Daoy (cell line): ENCODE data around the gene S100A2. TPM values are rescaled to one million over a fixed set of nuclear protein-coding genes. Genes with fewer than 3 reads are reported as not detected.

Experiments used
- DNase-seq: peaks from one replicate; pipeline ENCODE4 v3.0.0-alpha.2; 2015; ENCODE audit warnings: low read depth
- total RNA-seq: library from RNA; depleted of rRNA; stranded (reverse); fragments of >200 nt; shearing (Covaris generic); gene quantifications from 2 replicates; pipeline ENCODE4 v1.2.3, GENCODE V29; 2014

Gene S100A2
- total RNA-seq, 1 experiment from 2014 or later: 86.8 TPM

DNA sequence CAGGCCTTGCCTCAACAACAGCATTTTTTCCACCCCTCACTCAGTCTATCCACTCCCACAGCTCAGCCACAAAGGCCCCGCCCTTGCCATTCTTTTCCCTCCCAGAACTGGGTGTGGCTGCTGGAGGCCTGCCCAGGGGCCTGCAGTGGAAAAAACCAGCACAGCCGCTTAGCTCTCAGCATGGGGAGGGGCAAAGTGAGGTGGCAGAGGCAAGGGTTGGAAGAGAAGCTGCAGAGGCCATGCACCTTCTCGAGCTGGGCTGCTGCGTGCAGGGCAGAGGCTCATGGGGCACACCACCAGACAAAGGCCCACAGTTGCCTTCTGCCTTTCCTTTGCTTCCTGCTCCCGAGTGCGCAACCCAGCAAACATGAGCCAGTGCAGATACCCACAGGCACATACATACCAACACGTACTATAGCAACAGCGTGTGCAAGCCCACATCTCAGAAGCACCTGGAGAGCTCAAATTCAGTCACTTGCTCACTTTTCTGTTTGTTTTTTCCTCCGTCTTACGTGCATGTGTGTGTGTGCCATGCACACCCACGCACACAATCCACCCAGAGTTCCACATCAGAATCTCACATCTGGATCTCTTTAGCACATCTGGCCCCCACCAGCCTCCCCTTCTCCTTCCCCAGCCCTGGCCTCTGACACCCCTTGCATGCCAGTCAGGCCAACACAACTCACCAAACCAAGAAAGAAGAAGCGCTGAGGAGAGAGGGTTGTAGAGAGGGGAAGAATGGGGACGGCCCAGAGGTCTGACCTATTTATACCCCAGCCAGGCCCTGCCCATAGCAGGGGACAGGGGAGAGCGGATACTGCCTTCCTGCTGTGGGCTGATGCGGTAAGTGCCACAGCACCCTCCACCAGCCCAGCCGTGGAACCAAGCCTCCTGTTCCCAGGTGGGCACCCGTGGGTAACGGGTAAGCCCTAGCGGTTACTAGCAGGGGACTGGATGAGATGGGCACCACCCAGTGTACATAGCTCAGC, 20.3 kb downstream of the S100A2 start, which contains the start of gene S100A4:
S100A4 (minus strand) TSS at position 740 of the 989 bp plus-strand sequence. CDS start 1,012 bp downstream, outside the sequence.
- DNase-seq: peak; percentile 94

DNA sequence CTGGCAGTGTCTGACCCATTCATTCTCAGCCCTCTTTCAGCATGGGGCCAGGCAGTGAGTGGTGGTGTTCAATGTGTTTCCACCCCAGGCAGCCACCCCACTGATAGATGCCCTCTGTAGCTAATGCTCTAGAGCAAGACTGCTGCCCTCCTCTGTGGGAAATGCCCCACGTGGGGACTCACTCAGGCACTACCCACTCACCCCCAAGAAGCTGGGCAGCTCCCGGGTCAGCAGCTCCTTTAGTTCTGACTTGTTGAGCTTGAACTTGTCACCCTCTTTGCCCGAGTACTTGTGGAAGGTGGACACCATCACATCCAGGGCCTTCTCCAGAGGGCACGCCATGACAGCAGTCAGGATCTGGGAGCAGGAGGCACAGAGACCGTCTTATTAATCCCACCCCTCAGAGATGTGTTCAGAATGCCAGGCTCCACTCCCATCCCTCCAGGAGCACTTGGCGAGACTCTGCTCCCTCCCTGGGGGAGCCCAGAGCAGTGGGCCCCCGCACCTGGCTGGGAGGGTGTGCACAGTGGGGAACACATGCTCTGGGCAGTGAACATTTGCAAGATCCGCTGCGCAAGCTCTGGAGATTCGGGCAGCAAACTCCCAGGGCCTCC, 21.1 kb downstream of the S100A2 start:
- no peak for DNase-seq

DNA sequence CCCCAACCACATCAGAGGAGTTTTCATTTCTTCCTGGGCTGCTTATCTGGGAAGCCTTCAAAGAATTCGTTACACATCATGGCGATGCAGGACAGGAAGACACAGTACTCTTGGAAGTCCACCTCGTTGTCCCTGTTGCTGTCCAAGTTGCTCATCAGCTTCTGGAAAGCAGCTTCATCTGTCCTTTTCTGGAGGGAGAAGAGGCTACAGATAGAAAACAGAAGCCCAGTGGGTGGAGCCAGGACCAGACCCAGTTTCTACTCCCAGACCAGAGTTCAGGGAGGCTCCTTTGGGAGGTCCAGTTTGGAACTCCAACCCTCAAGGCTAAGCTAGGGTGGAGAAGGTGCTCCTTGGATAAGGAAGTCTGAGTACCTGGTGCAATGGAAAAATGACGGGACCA, 21.9 kb downstream of the S100A2 start:
- no peak for DNase-seq

DNA sequence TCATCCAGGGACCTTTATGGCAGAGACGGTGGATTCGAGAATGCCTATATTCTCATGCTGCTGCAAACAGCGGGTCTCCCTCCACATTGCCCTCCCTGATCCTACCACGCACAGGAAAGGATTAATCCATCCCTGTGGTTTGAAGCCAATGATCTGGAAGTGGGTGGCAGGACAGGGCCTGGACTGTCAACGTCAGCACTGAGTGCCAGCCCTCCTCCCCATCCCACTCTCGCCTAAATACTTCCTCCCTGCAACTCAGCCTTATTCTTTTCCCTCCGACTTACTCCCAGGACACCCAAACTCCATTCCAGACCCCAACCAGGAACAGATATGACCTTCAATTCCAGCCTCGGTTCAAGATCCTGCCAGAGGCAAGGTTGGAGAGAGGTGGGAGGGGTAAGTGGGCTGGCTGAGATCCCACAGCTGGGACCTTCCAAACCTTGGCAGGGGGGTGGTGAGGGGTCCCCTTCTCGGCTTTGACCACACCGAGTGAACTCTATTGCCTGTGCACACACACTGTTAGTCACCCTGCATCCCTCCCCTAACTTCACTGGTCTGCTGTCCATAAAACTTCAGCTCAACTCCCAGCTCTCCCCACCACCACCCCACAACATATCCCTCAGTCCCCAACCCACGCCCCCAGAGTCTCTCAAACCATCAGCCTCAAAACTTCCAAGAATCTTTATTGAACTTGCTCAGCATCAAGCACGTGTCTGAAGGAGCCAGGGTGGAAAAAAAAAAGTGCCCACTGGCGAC, 22.5 kb downstream of the S100A2 start:
- no peak for DNase-seq

DNA sequence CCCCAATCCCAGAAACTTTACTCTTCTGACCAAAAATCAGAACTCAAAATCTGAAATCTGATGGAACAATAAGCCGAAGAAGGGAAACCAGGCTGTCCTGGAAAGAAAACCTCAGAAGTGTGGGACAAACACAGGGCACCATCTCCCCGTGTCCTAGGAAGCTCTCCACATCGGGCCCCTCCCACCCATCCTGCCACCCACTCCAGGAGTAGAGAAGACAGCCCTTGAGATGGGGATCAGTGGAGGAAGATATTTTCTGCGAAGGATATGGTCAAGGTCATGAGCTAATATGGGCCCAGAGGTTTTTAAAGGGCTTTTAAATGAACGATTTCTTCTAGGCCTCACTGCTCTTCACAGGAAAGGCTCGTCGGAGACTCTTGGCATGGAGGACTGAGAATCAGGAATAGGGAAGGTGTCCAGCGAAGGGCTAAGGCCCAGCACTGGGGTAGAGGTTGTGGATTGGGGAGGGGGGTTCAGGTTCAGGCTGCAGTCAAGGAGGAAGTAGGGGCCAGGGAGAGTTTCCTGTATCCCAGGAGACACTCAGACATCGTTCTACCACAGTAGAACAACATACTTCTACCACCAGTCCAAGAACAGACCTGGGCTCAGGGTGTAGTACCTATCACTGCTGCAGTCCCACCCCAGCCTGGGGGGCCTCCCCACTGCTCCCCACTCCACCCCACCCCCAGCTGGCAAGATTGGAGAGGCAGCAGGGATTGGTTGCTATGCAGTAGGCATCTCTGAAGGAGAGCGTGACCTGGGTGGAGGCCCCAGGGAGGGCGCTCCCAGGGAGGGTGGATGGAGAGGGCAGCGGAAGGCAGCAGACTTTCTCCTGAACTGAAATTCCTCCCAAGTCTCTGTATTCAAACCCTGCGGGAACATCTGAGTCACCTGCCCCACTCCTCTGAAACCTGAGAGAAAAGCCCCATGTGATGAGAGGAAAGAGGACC, 23.7 kb downstream of the S100A2 start:
- DNase-seq: no peak

DNA sequence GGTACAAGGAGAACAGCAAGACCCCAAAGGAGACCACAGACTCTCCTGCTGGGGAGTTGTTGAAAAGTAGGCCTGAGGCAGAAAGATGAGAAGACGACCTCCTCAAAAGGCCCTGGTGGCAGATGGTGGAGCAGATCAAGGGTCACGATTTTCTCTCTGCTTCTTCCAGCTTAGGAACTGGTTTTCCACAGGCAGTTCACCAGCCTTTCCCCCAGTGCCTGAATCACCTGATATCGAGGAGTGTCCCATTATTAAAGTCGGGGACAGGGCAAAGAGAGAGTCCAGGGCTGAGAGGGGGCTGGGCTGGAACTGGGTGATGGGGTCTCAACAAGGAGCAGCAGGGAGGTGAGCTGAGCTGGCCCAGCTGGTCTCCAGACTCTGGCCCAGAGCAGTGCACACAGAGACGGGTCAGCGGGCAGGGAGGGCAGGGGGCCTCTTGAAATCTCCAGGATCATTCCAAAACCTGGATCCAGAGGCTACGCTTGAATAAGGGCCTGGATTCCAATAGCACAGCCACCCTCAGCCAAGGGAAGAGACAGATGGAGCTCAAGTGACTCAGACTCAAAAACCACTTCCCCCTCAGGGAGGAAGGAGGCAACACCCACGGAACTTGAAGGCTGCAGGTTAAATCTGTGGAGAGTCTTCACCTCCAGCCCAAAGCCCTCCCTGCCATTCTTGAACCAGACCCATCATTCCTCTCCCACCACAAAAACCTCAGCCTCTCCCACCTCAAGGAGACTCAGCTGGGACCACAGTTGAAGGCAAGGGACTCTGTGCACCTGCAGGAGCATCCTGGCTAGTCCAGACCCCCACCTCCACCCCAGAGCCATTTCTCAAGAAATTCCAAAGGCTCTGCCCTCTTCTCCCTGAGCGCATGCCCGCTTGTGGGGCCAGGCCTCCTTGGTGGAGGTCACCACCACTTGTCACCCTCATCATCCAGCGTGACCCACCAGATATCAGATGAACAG, 25.0 kb downstream of the S100A2 start, which contains the start of gene S100A5:
S100A5 (minus strand) TSS at position 541 of the 968 bp plus-strand sequence. CDS start 743 bp downstream, outside the sequence.
- peak; percentile 78 for DNase-seq

DNA sequence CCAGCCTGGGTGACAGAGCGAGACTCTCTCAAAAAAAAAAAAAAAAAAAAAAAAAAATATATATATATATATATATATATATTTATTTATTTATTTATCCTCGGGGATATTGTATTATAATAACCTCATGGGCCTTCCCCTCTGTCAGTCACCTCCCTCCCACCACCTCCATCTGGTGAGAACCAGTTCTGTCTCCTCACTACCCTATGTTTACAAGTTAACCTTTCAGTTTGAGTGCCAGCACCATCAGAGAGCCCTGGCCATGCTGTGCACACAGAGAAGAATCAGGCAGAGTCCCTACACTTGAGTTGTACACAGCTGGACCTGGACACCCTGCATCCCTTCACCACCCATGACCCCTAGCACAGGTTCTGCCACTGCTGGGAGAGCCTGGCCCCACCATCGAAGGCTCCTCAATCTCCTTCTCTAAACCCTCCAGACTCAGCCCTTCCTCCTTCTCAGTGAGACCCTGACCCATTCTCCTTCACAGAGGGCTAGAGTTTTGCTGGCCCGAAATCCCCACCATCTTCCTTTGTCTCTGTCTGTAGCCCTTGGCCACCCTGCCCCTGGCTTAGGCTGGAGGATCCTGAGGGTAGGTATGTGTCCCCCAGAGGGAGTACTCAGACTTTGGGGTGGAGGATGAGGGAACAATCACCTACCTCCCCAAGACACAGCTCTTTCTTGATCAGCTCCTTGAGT, 26.1 kb downstream of the S100A2 start:
- DNase-seq: no peak

DNA sequence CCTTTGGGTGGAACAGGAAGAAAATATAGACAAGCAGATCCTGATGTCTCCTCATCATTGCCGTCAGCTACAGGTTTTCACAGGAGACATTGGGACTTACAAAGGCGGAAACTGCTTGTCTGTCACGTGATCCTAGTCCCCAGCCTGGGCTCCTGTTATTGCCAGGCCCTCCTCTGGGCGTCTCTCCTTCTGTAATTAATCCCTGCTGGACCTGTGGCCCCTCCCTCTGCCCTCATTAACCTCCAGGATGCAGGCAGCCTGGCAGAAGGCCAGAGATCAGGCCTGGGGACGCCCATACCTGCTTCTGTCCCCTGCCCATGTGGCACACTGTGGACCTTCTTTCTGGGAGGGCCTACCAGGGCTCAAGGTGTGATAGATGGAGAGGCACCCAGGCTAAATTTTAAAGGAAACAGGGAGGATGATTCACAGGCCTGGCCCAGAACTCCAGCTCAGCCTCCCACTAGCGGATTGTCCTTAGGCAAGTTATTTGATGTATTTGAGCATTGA, 27.3 kb downstream of the S100A2 start:
- DNase-seq: peak; percentile 56

DNA sequence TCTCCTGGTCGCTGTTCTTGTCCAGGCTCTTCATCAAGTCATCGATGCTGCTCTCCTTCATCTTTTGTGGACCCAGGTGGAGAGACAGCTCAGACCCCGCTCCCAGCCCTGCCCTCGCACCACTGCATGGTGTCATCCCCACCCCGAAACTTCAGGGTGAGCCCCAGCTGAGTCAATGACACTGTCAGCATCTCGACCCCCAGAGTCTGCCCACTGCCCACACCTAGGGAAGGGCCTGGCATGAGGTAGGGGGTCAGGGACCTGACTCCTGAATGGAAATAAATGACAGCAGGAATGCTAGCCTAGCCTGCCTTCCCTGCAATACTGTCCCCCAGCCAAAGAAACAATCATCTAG, 28.3 kb downstream of the S100A2 start:
- no peak for DNase-seq

DNA sequence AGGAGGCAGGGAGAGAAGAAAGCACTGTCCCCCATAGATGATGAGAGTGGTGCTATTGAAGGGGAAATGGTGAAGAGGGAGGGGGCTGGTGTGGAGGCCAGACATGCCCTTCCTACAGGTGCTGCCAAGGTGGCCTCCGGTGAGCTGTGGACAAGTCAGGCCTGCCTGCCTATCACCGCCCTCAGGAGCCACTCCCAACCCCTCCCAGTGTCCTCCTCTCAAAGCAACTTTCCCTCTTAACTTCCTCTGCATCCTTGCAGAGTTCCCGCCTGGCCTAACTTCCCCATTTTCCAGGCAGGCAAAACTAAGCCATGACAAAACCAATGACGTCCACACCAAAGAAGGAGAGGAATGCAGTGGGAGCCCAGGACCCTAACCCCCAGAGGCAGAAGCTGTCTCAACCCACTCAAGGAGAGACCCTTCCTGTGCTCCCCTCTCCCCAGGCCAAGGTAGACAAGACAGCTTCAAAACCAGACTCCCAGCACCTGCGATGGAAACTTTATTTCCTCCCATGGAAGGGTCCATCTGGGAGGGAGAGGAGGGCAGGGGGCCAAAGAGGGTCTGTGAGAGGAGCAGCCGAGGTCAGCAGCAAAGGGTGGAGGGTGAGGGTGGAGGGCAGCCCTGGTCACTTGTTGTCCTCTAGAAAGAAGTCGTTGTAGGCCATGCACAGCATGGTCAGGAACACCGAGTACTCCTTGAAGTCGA, 28.8 kb downstream of the S100A2 start:
- DNase-seq: no peak

DNA sequence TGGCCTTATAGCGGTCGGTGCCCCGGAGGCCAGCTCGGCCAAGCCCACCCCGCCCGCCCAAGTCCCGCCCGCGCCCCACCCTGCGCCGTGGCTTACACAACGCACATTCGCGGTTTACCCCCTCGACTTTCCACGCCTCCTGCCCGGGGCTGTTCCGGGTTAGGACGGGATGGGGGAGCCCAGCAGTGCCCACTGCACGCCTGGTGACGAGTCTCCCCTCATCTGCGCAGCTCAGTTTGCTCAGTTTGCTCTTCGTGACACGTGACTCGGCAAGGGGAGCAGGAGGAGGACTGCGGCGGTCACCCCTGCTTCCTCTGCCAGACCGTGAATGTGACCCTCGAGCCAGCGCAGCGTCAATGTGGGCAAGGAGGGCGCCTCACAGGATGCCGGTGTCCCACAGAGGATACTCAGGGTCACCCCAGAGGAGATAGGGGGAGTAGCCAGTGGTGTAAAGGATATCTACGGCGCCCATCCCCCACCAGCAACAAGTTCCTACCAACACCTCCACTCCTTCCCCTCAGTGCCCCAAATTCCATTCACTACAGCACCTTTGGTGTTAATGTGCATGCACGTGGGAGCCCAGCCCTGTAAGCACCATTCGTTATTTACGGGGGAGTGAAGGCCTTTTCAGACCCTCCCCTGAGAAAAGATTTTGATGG, 29.5 kb downstream of the S100A2 start:
- DNase-seq: peak; percentile 96

DNA sequence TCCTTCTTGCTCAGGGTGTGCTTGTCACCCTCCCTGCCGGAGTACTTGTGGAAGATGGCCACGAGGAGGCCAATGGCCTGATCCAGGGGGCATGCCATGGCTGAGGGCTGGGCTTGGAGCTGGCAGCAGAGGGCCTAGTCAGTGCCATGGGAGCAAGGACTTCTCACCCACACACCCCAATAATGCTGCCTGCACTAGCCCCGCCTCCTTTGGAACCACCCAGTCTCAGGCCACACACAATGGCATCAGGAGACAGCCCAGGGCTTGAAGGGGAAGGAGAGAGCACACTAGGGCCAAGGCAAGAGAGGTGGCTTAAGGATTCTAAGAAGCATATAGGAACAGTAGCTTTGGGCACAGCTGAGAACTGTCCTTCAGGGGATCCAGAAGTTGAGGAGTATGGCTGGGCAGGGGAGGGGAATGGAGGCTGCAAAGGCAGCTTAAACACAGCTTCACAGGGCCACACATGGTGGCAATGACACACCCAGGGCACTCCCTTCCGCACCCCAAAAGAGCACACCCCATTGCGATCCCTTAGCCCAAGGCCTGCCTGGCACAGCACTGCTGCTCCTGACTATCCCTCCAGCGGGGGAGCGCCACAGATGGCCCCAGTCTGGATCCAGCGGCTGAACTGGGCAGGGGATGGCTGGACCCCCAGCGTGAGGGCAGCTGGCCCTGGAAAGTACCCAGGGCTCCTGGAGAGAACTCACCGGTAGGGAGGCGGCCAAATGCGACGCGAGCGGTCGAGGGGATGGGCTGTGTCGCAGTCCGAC, 30.2 kb downstream of the S100A2 start, which contains the start of gene S100A6:
S100A6 (minus strand) TSS at position 750 of the 770 bp plus-strand sequence; CDS start at position 98, 652 bp downstream.
- peak; percentile 70 for DNase-seq

DNA sequence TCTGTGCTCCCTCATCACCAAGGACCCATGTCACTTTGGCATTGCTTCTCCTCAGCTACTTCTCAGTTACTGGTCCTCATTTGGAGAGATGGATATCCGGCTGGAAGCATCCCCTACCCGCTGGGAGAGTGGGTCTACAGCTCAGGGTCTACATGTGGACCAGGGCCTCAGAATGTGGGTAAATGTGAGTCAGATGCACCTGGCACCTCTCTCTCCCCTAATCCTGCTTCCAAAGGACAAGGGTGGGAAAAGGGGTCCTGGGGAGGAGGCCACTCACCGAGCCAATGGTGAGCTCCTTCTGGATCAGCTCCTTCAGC, 30.8 kb downstream of the S100A2 start:
- DNase-seq: no peak

DNA sequence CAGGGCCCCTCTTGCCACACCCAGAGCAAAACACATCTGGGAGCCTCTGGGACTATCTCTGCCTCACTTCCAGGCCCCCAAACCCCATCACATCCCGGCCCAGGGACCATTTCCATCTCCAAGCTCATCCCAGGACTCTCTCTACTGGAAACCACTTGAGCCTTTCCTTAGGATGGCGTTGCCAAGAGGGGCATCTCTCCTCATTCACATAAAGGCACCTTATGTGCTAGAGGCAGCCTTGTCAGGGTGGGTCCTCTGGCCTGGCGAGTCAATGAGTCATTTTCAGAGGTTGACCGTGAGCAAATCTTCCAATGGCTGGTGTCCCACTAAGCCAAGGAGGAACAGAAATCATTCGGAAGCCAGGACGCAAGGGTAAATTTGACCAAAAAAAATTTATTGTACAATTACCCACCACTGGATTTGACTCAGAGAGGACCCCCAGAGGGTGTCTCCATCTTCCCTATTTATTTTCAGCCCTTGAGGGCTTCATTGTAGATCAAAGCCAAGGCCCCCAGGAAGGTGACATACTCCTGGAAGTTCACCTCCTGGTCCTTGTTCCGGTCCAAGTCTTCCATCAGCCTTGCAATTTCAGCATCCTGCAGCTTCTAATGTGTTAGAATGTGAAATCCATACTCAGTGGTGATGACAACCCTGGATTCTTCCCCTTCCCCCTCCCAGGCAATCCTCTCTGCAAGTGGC, 31.3 kb downstream of the S100A2 start:
- DNase-seq: peak; percentile 71

DNA sequence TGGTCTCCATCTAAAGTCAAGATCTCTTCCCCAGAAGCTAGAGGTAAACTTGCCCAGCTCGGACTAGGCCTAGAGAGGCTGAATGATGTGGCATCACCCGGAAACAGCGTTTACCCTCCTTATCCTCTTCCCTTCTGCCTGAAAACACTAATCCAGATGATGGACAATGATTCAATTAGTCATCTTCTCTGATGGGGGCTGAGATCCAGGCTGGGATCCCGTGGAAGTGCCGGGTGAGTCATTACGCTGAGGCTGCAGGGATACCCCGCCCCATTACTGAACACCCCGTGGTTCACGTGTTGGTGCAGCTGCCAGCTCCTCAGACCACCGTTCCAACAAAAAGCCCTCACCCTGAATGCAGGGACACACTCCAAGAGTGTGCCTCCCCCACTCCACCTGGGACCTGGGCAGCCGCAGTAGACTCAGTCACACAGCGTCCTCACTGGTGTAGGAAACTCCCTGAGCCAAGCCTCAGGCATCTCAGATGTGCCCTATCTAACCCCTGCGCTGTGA, 31.9 kb downstream of the S100A2 start:
- peak; percentile 97 for DNase-seq
